LNCAP (cell line): ENCODE data around the gene SNN.
A peak's percentile ranks its signal among the peaks of the same experiment; 100 is the strongest.

Source experiments
- TF ChIP-seq, protein P1 (sequence below): fragments of 450-650 bp; IDR thresholded peaks from 2 replicates; pipeline ENCODE4 v1.5.1; 2017; ENCODE audit warnings: mild to moderate bottlenecking

The SNN gene

DNA sequence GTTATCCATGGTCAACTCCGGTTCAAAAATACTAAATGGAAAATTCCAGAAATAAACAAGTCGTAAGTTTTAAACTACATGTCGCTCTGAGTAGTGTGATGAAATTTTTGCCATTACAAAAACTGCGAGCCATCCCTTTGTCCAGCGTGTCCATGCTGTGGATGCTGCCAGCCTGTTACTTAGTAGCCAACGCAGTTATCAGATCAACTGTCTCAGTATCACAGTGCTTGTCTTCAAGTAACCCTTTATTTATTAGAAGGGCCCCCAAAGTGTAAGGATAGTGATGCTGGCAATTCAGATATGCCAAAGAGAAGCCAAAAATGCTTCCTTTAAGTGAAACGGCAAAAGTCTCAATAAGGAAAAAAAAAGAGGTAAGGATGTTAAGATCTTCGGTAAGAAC is 23.9 kb downstream of the SNN start:
- TF ChIP-seq, protein P1, sequence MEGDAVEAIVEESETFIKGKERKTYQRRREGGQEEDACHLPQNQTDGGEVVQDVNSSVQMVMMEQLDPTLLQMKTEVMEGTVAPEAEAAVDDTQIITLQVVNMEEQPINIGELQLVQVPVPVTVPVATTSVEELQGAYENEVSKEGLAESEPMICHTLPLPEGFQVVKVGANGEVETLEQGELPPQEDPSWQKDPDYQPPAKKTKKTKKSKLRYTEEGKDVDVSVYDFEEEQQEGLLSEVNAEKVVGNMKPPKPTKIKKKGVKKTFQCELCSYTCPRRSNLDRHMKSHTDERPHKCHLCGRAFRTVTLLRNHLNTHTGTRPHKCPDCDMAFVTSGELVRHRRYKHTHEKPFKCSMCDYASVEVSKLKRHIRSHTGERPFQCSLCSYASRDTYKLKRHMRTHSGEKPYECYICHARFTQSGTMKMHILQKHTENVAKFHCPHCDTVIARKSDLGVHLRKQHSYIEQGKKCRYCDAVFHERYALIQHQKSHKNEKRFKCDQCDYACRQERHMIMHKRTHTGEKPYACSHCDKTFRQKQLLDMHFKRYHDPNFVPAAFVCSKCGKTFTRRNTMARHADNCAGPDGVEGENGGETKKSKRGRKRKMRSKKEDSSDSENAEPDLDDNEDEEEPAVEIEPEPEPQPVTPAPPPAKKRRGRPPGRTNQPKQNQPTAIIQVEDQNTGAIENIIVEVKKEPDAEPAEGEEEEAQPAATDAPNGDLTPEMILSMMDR = no peak

DNA sequence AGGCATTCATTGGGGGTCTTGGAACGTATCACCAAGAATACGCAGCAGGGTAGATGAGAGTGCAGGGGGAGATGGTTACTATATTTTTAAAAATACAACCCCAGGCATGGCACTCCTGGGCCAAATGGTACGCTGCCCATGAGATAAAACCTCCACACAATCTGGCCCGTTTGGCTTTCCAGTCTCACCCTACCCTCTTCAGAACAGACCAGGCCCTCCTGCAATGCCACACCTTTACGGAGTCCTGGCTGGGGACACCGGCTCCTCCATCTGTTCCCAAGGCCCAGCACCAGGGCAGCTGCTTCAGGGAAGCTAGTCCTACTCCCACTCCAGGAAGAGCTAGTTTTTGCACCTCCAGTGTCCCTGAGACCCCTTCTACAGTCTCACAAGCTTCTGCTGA is 24.4 kb downstream of the SNN start:
- TF ChIP-seq, protein P1 = no peak

DNA sequence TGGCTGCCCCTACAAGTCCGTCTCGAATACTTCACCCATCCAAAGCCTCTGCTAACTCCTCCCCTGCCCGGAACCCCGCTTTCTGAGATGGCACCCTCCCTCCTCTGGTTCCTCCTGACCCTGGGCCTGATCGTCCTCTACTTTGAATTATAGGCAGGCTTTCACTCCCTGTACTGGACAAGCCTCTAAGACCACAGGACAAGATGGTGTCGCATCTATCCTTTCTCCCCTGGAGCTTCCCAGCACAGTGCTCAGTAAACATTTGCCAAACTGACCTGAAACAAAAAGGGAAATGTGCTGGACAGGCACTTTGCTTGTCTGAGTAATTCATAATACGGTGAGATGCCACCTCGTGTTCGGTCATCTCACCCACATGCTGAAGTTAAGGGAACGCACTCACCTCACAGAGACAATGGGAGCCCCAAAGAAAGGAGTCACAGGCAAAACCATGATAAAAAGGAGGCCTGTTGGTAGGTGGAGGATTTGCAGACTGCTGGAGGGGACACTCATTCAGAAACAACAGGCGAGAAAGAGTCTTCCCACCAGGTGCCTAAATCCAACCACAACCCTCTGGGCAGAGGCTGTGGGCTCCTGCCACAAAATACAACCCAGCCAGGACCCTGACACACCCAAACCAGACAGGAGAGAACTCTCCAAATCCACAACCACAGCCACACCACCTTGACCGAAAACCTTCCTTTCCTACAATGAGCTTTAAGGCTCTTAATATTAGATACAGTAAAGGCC is 28.2 kb downstream of the SNN start:
- TF ChIP-seq, protein P1 = no peak

DNA sequence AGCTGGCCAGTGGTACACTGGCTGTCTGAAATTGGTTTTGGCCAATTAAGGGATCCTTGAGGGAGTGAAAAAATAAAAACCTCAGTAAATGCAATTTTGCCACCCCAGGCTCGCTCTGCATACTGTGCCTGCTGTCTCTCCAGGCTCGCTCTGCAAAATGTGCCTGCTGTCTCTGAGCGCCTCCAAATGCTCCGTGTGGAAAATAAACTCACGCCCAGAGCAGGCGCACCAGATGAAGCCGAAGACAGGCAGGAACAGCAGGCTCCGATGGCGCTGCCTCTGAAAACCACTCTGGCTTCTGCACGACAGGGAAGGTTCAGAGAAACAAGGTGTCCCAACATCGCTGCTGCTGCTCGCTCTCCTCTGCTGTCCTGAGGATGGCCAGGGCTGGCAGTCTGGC is 29.1 kb downstream of the SNN start:
- TF ChIP-seq, protein P1 = no peak

DNA sequence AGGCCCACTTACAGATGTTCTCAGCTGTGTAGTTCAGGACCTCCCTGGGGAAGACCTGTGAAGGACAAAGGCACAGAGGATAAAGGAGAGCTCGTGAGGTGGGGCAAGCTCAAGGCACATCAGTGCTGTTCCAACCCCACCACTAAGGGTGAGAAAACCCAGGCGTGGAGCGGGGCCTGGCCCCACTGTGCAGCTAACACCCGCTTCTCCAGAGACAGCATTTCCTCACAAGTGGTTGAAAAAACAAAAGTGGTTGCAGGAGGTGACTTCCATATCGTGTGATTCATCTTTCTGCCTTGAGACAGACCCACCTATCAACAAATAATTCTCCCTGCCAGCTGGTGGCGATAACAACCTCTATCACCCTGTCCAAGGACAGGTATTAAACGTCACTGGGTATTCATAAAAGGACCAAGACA is 30.0 kb downstream of the SNN start:
- TF ChIP-seq, protein P1 = peak; percentile 22; the same call in 1 of the 2 replicates

DNA sequence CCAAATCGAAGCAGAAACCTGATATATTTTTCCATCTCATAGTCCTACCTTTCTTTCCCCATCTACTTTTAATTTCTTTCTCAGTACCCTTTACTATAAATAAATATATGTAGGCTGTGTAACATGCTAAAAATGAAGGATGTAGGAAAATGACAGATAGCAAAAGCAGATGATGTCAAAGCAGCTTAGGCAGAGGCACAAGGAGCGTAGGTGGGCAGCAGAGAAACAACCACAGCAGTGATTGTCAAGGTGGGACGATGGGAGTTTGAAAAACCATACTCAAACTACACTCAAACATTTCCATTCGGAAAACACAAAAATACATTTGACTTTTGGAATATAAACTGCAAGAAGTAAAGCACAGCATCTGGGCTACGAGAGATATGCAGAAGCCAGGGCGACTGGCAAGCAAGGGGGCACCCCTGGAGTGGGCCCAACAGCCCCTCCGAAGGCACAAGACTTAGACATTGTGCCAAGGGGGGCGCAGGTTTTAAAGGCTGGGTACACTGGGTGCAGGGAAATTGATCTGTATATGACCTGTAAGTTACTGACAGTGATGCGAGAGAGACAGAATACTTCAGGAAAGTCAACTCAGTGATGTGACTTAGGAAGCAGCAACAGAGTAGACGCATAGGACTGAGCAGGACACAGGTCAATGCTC is 31.1 kb downstream of the SNN start:
- TF ChIP-seq, protein P1 = no peak

DNA sequence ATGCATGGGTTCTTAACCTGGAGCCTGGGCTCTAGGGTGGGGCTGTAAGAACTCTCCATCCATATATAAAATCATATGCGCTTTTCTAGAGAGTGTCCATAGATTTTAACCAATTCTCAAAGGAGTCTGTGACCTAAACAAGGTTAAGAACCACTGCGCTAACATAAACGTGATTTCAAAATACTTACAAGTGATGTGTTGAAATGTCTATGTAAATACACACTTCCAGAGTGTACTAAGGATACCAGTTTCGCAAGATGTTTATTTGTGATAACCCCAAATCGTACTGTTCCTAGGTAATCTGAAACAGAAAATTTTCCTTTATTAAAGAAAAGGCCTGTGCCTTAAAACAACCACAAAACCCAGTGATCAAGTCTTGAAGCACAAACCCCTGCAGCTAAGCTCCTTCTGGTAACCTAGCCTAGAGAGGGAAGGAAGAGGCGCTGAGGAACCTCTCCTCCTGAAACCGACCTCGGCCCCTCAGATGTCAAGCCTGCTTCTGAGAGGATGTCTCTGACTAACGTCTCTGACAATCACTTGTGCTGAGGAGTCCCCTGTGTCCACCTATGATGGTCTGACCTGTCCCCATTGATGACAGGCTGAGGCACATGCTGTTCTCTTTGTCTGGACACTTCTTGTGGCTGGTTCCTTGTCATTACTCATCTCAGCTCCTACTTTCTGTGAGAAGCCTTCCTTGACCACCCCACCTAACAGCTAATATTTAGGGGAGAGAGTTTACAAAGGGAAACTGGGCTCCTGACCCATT is 32.2 kb downstream of the SNN start:
- TF ChIP-seq, protein P1 = no peak
